CD4-positive, alpha-beta T cell treated with Interleukin-10 for 1 hour (primary cell): Measurements from ENCODE around the gene CCDC92.
A peak's percentile ranks its signal among the peaks of the same experiment; 100 is the strongest.

Experiments
- DNase-seq: peaks from one replicate; pipeline ENCODE4 v3.0.0-alpha.2; 2020

Gene CCDC92

DNA sequence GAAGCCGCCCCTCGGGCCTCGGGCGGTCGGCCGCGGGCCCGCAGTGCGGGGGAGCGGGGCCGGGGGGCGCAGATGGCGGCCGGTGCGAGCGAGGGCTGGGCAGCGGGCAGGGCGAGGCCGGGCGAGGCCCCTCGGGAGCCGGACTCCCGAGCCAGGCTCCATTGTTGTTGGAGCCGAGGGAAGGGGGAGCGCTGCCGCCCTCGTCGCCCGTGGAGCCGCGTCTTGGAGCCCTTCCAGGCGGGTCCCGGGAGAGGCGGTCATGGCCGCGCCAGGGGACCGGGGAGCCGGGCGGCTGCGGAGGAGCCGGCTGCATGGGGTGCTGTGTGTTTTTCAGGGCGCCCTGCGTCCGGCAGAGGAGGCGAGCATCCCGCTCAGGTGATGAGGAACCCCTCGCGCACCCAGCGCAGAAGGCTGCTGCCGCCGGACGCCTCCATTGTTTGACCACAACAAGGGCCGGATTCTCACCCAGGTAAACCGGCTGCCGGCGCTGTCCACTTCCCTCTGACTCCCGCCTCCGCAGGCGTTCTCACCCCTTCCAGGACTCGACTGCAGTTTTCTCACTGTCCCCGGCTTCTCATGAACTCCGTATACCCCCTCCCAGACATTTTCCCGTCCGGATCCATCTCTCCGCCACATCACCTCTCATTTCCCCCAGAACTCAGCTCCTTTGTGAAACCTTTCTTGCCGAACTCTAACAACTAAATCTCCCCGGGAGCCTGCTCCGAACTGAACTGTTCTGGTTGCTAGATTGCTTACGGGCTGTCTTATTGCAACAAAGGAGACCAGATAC, 1.1 kb upstream of the CCDC92 start:
- peak; percentile 20 for DNase-seq

DNA sequence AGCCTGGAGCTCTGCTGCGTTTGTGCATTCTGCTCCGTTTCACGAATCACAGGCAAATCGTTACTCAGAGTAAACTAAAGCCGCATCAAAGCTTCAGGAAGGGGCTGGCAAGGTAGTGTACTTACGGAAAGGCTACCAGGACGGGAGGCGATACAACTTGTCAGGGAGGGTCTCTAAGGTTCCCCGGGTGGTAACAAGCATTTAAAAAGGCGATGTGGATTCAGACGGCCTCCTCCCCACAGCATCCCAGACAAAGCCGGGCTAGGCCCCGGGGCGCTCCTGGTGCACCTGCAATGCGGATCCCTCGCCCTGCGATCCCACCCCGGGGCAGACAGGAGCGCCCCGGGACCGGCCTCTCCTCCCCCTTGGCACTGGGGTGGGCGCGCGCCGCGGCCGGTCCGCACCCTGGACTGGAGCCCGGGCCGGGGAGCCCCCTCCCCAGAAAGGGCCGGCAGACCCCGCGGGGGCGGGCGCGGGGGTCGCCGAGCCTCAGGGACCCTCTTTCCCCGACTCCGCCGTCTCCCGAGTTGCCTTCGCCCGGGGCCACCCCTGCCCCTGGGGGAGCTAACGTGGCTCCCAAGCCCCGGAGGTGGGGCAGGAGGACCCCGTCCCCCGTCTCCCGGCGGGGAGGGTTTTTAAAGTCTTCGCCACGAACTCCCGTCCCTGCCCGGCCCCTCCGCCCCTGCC, 718 bp downstream of the CCDC92 start:
- DNase-seq = peak; percentile 41

DNA sequence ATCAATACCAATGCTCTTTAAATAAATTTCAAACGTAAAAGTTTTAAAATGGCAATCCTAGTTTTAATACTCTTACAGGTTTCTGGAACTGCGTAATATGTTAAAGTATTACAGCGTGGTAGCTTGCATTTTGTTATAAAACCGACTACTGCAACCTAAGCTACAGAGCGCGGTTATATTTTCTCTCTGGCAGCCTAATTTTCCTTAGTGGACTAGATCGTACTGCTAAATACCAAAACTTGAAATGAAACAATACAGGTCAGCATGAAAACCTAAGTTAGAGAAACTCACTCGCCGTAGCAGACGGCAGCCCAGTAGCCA, 1.2 kb downstream of the CCDC92 start:
- no peak for DNase-seq

DNA sequence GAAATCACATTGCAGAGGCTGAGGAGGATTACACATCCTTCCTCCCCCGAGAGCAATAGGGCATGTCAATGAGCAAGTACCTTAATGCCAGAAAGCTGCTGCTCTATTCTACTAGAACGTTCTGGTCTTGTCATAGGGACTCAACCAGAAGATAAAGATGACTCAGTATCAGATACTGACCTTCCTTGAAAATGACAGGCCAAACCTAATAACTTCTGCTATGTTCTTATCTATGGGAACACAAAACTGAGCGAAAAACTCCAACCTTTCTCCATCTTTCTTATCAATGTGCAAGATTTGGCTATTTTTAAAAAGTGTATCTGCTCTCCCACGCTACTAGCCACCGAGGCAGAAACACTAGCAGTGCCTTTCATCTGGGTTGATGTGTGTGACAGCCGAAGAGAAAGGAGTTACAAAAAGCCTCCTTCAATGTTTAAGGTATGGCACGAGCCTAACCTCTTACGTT, 5.5 kb downstream of the CCDC92 start:
- no peak for DNase-seq

DNA sequence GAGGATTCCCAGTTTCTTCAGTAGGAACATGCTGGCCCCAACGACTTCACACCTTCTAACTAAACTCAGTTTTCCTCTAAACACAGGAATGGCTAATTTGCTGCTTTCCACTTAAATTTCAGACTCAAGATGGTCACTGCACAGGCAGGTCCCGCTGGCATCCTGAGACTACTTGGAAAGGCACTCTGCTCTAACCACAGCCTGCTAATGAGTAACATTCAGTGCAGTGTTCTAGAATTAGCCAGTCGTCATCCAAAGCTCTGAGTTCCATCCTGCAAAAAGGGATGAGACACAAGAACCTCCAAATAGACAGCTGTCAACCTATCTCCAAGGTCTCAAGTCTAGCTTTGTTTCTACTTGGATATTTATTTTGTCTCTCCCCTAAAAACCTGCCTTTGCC, 6.0 kb downstream of the CCDC92 start:
- no peak for DNase-seq

DNA sequence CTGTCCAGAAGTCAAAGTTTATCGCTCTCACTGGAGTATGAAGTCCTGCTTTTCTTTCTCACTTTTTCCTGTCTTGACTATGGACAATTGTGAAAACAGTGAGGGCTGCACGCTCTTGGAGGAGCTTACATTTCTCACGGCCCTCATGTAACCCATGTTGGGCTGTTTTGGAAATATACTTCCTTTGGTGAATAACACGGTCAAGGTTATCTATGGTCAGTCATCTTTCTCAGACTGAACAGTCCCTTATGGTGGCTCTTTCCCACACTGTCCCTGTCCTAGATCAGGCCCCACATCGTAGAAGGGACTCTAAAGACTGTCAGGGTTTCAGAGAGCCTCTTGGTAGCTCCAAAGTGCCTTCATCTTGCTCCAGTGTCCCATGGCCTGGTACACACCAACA, 7.2 kb downstream of the CCDC92 start:
- no peak for DNase-seq

DNA sequence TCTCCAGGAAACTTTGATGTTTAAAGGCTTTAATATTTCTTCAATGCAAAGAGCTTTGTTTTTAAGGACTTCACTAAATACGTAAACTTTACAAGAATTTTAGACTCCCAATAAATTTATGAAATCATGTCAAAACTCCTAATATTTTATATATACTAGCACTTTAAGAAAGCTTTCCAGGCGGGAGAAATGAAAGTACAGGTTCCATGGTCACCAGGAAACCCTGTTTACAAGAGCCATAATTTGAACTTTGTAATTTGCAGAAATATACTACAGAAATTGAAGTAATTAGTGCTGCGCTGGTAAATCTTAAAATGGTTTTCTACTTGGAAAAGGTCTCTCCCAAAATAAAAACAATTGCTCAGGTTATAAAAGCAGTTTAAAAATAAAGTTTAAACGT, 8.8 kb downstream of the CCDC92 start:
- DNase-seq = no peak

DNA sequence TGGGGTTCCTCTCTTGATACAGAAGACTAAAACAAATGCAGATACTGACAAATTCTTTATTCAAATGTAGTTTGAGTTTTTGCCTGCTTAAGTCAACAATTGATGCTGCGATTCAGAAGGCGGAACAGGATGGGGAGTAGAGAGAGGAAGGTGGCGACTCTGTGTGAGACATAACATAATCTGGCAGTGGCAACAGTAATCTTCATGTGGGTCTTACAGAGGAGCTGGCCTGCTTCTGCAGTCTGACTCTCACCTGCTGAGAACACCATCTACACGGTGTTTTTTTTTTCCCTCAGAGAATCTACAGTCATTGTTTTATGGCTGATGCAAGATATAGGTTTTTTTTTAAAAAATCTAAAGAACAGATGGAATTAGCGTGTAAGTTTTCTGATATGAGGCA, 10.1 kb downstream of the CCDC92 start:
- no peak for DNase-seq

DNA sequence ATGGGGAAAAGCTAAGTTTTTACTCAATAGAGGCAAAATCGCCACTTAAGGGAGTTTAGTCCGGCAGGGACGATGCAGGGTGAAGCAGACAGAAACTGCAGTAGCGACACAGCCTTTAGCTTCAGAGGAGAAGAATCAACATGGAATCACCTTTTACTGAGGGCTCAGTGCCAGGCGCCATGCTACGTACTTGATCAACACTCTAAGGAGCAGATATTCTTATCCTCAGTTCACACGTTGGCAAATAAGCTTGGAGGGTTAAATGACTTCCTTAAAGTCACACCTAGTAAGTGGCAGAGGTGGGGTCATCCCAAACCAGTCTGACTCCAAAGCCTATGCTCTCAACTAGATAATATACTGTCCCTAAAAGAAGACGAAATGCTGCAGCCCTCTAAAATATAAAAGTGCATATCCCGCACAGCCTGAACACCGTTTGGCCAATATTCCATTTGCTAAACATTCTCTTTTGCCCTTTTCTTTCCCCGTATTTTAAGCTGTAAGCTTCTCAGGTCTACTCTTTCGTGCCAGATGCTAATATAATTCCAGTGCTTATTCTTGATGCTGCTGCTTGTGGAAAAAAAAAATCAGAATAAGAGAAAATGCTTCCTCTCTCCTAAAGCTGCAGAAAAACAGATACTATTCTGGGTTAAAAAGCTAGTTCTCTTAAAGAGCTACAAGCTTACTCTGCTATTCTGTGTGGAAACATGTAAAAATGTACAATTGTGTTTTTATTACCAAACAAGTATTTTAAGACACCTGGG, 10.9 kb downstream of the CCDC92 start:
- DNase-seq = no peak

DNA sequence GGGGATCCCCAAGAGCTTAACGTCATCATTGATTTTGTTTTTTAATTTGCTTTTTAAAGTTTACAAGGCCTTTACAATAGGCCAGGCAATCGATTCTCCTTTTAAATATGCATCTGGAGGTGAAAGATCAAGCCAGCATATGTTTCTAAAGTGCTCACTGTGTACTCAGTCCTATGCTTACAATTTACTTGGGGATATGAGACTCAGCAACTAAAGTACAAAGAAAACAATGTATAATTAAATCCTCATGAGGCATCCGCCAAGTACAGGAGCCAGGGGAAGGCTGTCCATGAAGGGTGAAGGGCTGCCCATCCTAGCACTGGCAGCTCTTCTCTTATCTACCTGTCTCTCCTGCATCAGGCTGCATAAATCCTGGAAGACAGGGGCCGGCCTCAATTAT, 11.8 kb downstream of the CCDC92 start:
- no peak for DNase-seq

DNA sequence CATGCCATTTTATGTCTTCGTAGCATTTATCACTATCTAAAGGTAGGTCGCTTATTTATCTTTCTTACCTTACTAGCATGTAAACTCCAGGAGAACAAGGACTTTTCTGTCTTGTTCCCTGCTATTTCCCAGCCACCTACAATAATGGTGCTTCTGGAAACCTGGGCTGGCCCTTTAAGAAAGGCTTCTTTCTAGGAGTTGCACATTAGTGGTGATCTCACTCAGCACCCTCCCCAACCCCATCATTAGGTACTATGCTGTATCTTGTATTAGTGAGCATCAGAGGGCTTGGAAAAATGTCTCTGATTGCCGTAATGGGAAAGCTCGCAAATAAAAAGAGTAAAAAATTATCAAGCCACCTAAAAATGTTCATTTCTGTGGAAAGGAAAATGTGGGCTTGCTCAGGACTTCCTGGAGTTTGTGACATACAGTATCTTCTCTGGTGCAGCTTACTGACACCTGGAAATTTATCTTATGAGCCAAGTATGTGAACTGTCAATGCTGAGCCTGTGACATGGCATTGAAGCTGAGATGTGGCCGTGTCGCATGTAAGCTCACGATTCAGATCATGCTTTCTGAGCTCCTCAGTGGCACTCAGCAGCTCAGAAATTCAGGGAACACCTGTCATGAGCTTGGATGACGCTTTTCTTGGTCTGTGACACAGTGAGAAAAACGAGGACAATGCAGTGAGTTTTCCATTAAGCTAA, 12.4 kb downstream of the CCDC92 start:
- DNase-seq = no peak

DNA sequence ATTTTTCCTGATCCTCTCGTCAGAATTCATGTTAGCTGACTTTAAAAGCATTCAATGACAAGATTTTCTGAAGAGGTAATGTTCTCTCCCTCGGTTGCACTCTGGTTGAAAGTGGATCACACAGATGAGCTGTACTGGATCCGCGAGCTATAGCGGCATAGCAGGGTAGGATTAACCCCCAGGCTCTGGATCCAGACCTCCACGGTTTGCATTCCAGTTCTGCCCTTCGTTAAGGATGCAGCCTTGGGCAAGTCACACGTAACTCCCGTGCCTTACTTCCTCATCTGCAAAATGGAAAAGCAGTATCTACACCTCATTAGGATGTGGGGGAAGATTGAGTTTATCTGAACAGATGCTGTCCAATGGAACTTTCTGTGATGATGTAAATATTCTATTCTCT, 13.8 kb downstream of the CCDC92 start:
- DNase-seq = no peak

DNA sequence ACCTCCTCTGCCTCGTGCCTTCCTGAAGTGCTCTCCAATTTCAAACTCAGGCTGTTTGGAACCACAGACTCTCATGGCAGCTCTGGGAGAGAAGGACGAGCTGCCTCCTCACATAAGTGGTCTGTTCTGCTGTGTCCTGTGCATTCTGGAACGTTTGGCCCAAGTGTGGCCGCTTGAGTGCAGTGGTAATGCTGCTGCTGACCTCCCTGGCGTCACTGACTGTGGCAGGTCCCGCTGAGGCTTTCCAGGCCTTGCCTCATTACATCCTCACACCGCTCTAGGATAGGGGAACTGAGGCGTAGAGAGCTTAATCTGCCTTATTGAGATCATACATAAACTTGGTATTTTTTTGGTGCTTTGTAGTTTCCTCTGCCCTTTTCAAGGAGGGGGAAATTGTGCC, 14.2 kb downstream of the CCDC92 start:
- no peak for DNase-seq

DNA sequence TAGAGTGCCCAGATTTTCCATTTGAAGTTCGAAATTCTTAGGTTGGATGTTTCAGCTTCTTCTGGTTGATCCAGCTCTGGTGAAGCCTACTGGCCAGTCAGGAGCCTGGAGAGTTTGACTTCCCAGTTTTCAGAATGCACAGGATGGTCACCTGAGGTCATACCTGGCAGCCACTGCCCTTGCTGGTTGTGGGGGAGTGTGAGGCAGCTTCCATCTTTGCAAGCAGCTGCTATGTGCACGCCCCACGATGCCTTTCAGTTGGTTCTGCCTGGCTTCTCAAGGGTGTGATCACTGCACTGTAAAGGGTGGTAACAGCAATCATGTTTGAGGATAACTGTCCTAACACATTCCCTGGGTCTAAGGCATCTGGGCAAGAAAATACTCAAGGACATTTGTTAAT, 15.4 kb downstream of the CCDC92 start:
- no peak for DNase-seq

DNA sequence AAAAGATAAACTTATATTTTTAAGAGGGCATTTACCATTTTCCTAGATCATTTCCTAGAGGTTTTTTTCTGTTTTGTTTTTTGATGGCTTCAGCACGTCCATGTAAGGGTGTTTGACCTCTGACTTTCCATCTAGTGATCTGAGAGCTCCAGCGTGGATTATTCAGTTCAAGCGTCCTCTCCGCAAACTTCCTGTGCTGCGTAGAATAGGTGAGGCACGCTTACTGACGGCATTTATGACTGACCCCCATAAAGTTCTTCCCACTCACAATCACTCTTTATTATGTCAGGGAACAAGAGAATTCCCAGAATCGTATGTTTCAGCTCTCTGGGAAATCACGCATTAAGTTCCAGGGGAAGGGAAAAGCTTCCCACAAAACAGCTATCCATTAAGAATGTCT, 16.4 kb downstream of the CCDC92 start:
- no peak for DNase-seq

DNA sequence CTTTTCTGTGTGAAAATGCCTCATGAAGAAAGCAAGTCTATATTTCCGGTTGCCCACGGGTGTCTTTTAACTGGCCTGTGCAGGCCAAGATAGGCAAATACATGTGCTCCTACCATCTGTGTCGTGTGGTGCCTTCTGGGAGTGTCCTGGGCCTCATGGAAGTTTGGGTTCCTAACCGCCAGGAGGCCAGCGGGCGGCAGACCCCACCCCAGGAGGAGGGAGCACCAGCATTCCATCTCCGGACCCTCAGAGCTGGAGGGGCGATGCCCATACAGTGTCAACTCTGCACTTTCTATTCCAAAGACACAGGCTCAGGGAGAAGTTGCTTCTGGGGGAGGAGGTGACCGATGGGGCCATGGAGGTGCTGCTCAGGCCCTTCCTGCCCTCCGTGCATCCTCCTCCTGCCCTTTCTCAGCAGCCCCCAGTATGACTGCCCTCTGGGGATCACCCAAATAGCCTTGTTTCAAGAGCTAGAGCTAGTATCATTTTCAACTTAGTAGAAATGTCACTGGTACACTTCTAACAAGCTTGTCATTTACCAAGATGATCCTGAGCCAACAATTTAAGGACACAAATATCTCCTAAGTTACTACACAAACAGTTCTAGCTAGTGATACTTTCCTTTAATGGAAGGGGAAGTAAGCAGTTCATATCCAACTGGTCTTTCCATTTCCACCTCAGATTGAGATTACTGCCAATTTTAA, 17.8 kb downstream of the CCDC92 start:
- no peak for DNase-seq

DNA sequence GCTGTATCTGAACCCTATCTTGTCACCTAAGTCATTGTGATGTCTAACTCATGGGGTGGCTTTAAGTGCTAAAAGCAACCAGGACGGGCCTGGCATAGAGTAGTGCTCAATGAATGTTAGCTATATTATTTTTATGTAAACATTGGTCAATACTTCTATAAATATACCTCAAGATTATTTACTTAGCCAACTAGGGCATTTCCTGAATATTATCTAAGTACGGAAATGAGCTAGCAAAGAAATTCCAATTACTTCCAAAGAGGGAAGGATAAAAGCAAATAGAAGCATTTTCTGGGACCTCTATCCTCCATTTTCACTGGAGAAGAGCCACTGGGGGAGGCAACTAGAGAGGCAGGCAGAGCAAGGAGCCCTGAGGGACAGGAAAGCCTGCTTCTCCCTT, 20.6 kb downstream of the CCDC92 start:
- no peak for DNase-seq

DNA sequence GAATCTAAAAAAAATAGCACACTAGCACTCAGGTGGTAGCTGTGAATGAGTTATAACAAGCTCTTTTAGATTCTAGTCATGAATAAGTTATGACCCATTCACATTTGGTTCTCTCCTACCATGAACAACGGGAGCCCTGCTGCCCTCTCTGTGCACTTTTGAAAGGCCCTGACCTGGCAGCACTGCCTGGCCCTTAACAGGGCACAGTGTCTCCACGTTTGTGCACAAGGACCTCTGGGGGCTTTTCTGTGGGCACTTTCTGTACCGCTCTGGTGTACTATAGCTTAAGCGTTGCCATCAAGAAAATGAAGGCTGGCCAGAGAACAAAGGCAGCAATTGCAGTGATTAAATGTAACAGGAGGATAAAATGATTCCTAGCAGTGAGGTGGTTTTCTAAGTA, 21.2 kb downstream of the CCDC92 start:
- DNase-seq = no peak

DNA sequence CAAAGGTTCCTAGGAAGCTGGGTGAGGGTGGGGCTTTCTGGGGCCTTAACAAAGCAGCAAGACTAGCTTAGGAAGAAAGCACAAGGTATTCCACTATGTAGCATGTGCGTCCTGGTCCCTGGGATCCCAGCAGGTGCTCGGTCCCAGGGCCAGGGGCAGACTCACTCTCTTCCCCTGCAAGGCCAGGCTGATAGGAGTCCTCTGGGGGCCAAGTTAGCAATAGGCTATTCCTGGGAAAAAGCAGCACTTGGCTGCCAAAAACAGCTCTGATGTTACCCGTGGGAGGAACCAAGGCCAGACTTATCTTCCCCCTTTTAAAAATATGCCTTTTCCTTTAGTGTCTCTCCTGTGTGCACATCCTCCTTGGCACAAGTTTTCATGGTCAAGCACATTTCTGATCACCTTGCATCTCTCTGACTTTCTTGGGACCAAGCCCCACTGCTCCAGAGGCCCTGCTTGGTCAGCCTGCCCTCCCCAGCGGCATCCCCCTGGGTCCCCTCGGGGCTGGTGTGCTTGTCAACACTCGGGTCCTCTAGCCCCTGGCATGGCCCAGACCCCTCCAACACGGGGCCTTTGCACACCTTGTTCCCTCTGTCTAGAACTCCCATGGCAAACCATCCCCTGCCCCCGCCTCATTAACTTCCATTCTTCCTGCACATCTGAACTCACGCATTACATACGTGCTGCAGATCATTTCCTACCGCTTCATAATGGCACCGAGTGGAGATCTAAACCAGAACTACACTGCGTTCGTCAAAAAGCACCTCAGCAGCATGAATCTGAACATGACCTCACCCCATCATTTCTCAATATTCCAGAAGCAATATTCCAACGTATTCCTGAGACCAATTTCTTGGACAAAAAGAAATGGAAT, 21.9 kb downstream of the CCDC92 start:
- no peak for DNase-seq

DNA sequence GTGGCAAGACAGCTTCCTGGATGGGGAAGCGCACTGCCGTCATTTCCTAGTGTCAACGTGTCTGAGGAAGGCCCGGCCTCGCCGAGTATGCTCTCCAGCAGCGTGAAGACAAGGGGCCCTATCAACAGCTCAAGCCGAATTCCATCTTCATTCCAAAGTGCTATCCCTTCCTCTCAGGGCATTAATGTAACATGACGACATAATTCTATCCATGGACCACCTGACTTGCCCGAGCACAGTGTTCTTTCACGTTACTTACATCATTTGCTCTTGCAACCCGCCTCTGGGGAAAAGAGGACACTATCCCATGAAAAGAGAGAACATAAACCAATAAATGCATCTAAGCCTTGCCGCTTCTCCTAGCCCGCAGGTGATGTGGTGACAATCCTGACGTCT, 22.9 kb downstream of the CCDC92 start:
- DNase-seq = no peak
